ENCODE measurements around the gene NFKB1.

DNA sequence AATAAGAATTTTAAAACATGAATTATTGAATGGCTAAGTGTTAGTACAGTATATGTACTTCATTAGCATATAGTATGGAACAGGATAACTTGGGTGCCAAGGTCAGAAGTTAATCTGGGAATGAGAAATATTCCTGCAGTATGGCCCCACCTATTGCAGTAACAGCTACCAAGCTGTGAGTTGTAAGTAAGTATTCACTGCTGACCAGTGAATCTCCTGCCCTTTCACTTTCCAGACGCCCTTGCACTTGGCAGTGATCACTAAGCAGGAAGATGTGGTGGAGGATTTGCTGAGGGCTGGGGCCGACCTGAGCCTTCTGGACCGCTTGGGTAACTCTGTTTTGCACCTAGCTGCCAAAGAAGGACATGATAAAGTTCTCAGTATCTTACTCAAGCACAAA, 105.1 kb downstream of the NFKB1 start:
- no peak for TF ChIP-seq POLR2AphosphoS5 (IDR thresholded peaks at IDR 0.05; ENCODE audit: low read depth)
- TF ChIP-seq, protein P1, sequence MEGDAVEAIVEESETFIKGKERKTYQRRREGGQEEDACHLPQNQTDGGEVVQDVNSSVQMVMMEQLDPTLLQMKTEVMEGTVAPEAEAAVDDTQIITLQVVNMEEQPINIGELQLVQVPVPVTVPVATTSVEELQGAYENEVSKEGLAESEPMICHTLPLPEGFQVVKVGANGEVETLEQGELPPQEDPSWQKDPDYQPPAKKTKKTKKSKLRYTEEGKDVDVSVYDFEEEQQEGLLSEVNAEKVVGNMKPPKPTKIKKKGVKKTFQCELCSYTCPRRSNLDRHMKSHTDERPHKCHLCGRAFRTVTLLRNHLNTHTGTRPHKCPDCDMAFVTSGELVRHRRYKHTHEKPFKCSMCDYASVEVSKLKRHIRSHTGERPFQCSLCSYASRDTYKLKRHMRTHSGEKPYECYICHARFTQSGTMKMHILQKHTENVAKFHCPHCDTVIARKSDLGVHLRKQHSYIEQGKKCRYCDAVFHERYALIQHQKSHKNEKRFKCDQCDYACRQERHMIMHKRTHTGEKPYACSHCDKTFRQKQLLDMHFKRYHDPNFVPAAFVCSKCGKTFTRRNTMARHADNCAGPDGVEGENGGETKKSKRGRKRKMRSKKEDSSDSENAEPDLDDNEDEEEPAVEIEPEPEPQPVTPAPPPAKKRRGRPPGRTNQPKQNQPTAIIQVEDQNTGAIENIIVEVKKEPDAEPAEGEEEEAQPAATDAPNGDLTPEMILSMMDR (IDR thresholded peaks at IDR 0.05; ENCODE audit: insufficient read depth, low read length), result no peak
- no peak for TF ChIP-seq SPI1 (IDR thresholded peaks at IDR 0.05; ENCODE audit: borderline replicate concordance, low read depth)
